SK-N-SH treated with all-trans-retinoic acid at 6 μM for 48 hours (cell line): ENCODE results near the gene LYRM1.
A peak's percentile ranks its signal among the peaks of the same experiment; 100 is the strongest.

Source experiments
- ATAC-seq: fragments of 200-7000 bp; cut with Tn5 transposase; 3 replicates; pipeline ENCODE4 v1.9.1; 2020; ENCODE audit warnings: mild to moderate bottlenecking, moderate library complexity
- ARNTL ChIP-seq: fragments of 450-650 bp; formaldehyde crosslinking; IDR thresholded peaks from 2 replicates; pipeline ENCODE4 v1.5.0; 2020; ENCODE audit warnings: low read depth, mild to moderate bottlenecking, moderate library complexity, borderline replicate concordance
- BACH2 ChIP-seq: fragments of 250-450 bp; sonication (Bioruptor Pico); IDR thresholded peaks from 2 replicates; pipeline ENCODE4 v1.9.0; 2021; ENCODE audit warnings: mild to moderate bottlenecking, borderline replicate concordance
- CSDC2 ChIP-seq: fragments of 250-450 bp; sonication (Bioruptor Pico); IDR thresholded peaks from 2 replicates; pipeline ENCODE4 v1.5.0; 2020; ENCODE audit warnings: mild to moderate bottlenecking, moderate library complexity
- ESRRG ChIP-seq: fragments of 250-450 bp; sonication (Bioruptor Pico); IDR thresholded peaks from 2 replicates; pipeline ENCODE4 v1.6.1; 2021; ENCODE audit warnings: mild to moderate bottlenecking
- GLIS3 ChIP-seq: fragments of 250-450 bp; sonication (Bioruptor Pico); IDR thresholded peaks from 2 replicates; pipeline ENCODE4 v1.5.0; 2020; ENCODE audit warnings: mild to moderate bottlenecking, moderate library complexity
- ISL1 ChIP-seq: fragments of 250-450 bp; sonication (Bioruptor Pico); IDR thresholded peaks from 2 replicates; pipeline ENCODE4 v2.1.2; 2022; ENCODE audit warnings: mild to moderate bottlenecking, moderate library complexity
- OSR1 ChIP-seq: fragments of 250-450 bp; sonication (Bioruptor Pico); IDR thresholded peaks from 2 replicates; pipeline ENCODE4 v1.8.0; 2022; ENCODE audit warnings: moderate library complexity, mild to moderate bottlenecking, inconsistent platforms
- PPARA ChIP-seq: fragments of 250-450 bp; sonication (Bioruptor Pico); IDR thresholded peaks from 2 replicates; pipeline ENCODE4 v1.5.0; 2020; ENCODE audit warnings: mild to moderate bottlenecking, borderline replicate concordance
- RARB ChIP-seq: fragments of 250-450 bp; sonication (Bioruptor Pico); IDR thresholded peaks from 2 replicates; pipeline ENCODE4 v1.8.0; 2021; ENCODE audit warnings: mild to moderate bottlenecking, moderate library complexity
- TCF4 ChIP-seq: fragments of 250-450 bp; sonication (Bioruptor Pico); IDR thresholded peaks from 2 replicates; pipeline ENCODE4 v1.8.0; 2021; ENCODE audit warnings: mild to moderate bottlenecking, moderate library complexity, borderline replicate concordance
- ZC3H10 ChIP-seq: fragments of 250-450 bp; sonication (Bioruptor Pico); IDR thresholded peaks from 2 replicates; pipeline ENCODE4 v1.5.1; 2021; ENCODE audit warnings: mild to moderate bottlenecking, moderate library complexity
- ZFP3 ChIP-seq: fragments of 250-450 bp; sonication (Bioruptor Pico); IDR thresholded peaks from 2 replicates; pipeline ENCODE4 v1.5.0; 2020; ENCODE audit warnings: mild to moderate bottlenecking, moderate library complexity
- ZFP30 ChIP-seq: fragments of 450-650 bp; formaldehyde crosslinking; IDR thresholded peaks from 2 replicates; pipeline ENCODE4 v1.5.0; 2022; ENCODE audit warnings: mild to moderate bottlenecking, moderate library complexity
- ZNF565 ChIP-seq: fragments of 450-650 bp; formaldehyde crosslinking; conservative IDR thresholded peaks from 2 replicates; pipeline ENCODE4 v1.5.0; 2020; ENCODE audit warnings: low read depth, mild to moderate bottlenecking, moderate library complexity
- ZNF70 ChIP-seq: fragments of 450-650 bp; formaldehyde crosslinking; IDR thresholded peaks from 2 replicates; pipeline ENCODE4 v1.5.0; 2020; ENCODE audit warnings: mild to moderate bottlenecking, moderate library complexity
- TF ChIP-seq, protein P1 (sequence below): fragments of 250-450 bp; sonication (Bioruptor Pico); IDR thresholded peaks from 2 replicates; pipeline ENCODE4 v1.5.1; 2021; ENCODE audit warnings: mild to moderate bottlenecking, moderate library complexity
- TF ChIP-seq, protein P2 (sequence below): fragments of 250-450 bp; sonication (Bioruptor Pico); IDR thresholded peaks from 2 replicates; pipeline ENCODE4 v1.8.0; 2020; ENCODE audit warnings: mild to moderate bottlenecking, moderate library complexity, borderline replicate concordance
- TF ChIP-seq, protein P3 (sequence below): fragments of 250-450 bp; sonication (Bioruptor Pico); IDR thresholded peaks from 2 replicates; pipeline ENCODE4 v1.8.0; 2021; ENCODE audit warnings: low read depth, mild to moderate bottlenecking, moderate library complexity, borderline replicate concordance
- TF ChIP-seq, protein P4 (sequence below): fragments of 250-450 bp; sonication (Bioruptor Pico); IDR thresholded peaks from 2 replicates; pipeline ENCODE4 v1.5.0; 2020; ENCODE audit warnings: mild to moderate bottlenecking, moderate library complexity

LYRM1 gene

DNA sequence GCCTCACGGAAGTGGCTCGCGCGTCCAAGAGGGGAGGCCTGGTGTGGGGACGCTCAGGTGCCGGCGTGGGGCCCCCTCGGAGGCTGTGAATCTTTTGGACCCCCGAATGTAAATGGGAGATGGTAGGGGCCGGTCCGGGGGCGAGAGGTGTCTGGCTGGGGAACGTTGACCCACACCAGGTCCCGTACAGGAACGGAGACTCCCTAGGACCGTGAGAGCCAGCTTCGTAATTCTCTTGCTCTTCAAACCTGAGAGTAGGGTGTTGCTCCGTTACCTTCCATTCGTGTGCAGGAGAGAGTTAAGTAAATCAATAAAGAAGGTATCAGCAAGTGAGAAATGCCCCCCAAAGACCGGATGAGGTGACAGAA lies 481 bp downstream of the LYRM1 start (continued):
- TF ChIP-seq TCF4: no peak
- TF ChIP-seq ZFP3 (CRISPR knock-in tag): no peak
- TF ChIP-seq, protein P1, sequence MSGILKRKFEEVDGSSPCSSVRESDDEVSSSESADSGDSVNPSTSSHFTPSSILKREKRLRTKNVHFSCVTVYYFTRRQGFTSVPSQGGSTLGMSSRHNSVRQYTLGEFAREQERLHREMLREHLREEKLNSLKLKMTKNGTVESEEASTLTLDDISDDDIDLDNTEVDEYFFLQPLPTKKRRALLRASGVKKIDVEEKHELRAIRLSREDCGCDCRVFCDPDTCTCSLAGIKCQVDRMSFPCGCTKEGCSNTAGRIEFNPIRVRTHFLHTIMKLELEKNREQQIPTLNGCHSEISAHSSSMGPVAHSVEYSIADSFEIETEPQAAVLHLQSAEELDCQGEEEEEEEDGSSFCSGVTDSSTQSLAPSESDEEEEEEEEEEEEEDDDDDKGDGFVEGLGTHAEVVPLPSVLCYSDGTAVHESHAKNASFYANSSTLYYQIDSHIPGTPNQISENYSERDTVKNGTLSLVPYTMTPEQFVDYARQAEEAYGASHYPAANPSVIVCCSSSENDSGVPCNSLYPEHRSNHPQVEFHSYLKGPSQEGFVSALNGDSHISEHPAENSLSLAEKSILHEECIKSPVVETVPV (CRISPR knock-in tag): no peak

DNA sequence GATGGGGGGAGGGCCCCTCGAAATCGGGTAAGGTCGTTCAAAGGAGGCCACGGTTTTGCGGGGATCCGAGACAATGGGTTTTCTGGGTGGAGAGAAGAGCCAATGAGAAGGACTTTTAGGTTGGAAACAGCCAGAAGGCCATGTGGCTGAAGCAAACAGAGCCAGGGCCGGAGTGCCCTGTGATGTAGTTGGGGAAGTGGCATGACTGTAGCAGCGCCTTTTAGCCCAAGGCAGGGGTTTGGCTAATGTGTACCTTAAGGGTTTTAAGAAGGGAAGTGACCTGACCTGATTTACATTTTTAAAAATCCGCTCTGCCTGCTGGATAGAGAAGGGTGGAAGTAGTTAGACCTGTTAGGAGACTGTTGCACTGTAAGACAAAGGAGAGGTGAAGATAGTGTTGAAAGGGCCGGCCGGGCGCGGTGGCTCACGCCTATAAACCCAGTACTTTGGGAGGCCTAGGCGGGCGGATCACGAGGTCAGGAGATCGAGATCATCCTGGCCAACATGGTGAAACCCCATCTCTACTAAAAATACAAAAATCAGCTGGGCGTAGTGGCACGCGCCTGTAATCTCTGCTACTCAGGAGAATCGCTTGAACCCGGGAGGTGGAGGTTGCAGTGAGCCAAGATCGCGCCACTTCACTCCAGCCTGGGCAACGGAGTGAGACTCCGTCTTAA lies 1.0 kb downstream of the LYRM1 start:
- peak; percentile 49 for ATAC-seq
- TF ChIP-seq, protein P1 (CRISPR knock-in tag): no peak
- TF ChIP-seq ISL1 (no peak), TCF4 (peak; percentile 20; the same call in 1 of the 2 replicates), ZNF565 (CRISPR knock-in tag) (0 out of 2 replicates have a peak, but pooled peaks have one; percentile 23), ZNF70 (CRISPR knock-in tag) (no peak), OSR1 (CRISPR knock-in tag) (no peak)
- TF ChIP-seq, protein P2, sequence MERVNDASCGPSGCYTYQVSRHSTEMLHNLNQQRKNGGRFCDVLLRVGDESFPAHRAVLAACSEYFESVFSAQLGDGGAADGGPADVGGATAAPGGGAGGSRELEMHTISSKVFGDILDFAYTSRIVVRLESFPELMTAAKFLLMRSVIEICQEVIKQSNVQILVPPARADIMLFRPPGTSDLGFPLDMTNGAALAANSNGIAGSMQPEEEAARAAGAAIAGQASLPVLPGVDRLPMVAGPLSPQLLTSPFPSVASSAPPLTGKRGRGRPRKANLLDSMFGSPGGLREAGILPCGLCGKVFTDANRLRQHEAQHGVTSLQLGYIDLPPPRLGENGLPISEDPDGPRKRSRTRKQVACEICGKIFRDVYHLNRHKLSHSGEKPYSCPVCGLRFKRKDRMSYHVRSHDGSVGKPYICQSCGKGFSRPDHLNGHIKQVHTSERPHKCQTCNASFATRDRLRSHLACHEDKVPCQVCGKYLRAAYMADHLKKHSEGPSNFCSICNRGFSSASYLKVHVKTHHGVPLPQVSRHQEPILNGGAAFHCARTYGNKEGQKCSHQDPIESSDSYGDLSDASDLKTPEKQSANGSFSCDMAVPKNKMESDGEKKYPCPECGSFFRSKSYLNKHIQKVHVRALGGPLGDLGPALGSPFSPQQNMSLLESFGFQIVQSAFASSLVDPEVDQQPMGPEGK: no peak

DNA sequence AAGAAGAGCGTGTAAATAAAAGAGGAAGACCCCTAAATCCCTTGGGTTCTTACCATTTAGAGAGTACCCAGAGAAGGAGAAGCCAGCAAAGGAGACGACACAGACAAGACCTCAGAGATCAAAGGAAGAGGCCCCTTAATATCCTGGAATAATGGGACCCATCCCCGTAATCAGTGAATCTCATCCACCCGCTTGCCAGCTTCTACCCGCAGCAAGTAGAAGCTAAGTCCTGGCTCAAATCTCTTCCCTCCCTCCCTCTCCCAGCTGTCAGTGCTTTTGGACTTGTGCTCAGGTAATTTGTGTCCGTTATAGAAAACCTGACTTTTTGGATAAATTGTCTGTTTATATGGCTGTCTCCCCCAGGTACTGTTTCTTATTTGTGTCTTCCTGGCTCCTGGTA lies 1.9 kb downstream of the LYRM1 start:
- TF ChIP-seq, protein P3, sequence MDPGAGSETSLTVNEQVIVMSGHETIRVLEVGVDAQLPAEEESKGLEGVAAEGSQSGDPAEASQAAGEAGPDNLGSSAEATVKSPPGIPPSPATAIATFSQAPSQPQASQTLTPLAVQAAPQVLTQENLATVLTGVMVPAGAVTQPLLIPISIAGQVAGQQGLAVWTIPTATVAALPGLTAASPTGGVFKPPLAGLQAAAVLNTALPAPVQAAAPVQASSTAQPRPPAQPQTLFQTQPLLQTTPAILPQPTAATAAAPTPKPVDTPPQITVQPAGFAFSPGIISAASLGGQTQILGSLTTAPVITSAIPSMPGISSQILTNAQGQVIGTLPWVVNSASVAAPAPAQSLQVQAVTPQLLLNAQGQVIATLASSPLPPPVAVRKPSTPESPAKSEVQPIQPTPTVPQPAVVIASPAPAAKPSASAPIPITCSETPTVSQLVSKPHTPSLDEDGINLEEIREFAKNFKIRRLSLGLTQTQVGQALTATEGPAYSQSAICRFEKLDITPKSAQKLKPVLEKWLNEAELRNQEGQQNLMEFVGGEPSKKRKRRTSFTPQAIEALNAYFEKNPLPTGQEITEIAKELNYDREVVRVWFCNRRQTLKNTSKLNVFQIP (CRISPR knock-in tag): no peak
- TF ChIP-seq BACH2 (CRISPR knock-in tag) (no peak), CSDC2 (CRISPR knock-in tag) (no peak), PPARA (CRISPR knock-in tag) (no peak), ZNF70 (CRISPR knock-in tag) (no peak), ARNTL (CRISPR knock-in tag) (no peak), RARB (CRISPR knock-in tag) (no peak), ZNF565 (CRISPR knock-in tag) (no peak), GLIS3 (CRISPR knock-in tag) (no peak), ZC3H10 (no peak), ESRRG (CRISPR knock-in tag) (no peak), ZFP30 (CRISPR knock-in tag) (no peak)
- TF ChIP-seq, protein P1 (CRISPR knock-in tag): no peak
- TF ChIP-seq, protein P4, sequence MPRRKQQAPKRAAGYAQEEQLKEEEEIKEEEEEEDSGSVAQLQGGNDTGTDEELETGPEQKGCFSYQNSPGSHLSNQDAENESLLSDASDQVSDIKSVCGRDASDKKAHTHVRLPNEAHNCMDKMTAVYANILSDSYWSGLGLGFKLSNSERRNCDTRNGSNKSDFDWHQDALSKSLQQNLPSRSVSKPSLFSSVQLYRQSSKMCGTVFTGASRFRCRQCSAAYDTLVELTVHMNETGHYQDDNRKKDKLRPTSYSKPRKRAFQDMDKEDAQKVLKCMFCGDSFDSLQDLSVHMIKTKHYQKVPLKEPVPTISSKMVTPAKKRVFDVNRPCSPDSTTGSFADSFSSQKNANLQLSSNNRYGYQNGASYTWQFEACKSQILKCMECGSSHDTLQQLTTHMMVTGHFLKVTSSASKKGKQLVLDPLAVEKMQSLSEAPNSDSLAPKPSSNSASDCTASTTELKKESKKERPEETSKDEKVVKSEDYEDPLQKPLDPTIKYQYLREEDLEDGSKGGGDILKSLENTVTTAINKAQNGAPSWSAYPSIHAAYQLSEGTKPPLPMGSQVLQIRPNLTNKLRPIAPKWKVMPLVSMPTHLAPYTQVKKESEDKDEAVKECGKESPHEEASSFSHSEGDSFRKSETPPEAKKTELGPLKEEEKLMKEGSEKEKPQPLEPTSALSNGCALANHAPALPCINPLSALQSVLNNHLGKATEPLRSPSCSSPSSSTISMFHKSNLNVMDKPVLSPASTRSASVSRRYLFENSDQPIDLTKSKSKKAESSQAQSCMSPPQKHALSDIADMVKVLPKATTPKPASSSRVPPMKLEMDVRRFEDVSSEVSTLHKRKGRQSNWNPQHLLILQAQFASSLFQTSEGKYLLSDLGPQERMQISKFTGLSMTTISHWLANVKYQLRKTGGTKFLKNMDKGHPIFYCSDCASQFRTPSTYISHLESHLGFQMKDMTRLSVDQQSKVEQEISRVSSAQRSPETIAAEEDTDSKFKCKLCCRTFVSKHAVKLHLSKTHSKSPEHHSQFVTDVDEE: no peak
- TF ChIP-seq, protein P2: no peak
- ATAC-seq: no peak
